HFFc6 (cell line): ENCODE data around the gene POLE. TPM values are rescaled to one million over a fixed set of nuclear protein-coding genes. Genes with fewer than 3 reads are reported as not detected.

Experiments
- DNase-seq: peaks from one replicate; pipeline ENCODE4 v3.0.0-alpha.2; 2018
- H3K27ac Mint-ChIP-seq: 2 replicates; pipeline ENCODE4 v1.8.0; 2020; ENCODE audit warnings: mild to moderate bottlenecking, mixed read lengths
- H3K27me3 Mint-ChIP-seq: 2 replicates; pipeline ENCODE4 v1.8.0; 2021; ENCODE audit warnings: mild to moderate bottlenecking, moderate library complexity, mixed read lengths; ENCODE audit not compliant: insufficient read depth
- H3K36me3 Mint-ChIP-seq: 2 replicates; pipeline ENCODE4 v1.8.0; 2021; ENCODE audit warnings: low read depth, mixed read lengths
- H3K4me1 Mint-ChIP-seq: 2 replicates; pipeline ENCODE4 v1.8.0; 2020; ENCODE audit warnings: low read depth, mixed read lengths
- H3K4me3 Mint-ChIP-seq: 2 replicates; pipeline ENCODE4 v1.8.0; 2020; ENCODE audit warnings: mild to moderate bottlenecking, moderate library complexity, mixed read lengths
- H3K9me3 Mint-ChIP-seq: 2 replicates; pipeline ENCODE4 v1.8.0; 2020; ENCODE audit warnings: mild to moderate bottlenecking, mixed read lengths
- CTCF ChIP-seq: fragments of 200-600 bp; sonication (generic); IDR thresholded peaks from 2 replicates; pipeline ENCODE4 v1.5.0; 2021; ENCODE audit warnings: antibody characterized with exemption, mild to moderate bottlenecking
- total RNA-seq, 6 experiments: library from RNA; stranded (reverse); fragmentation: NEBNext Ultra II Directional; extraction: Animal tissue kit (Norgen Biotek cat#: 25700); gene quantifications; 2 replicates in 1 of 6; 3 replicates in 5 of 6; pipeline ENCODE4 v1.2.3, GENCODE V29; 2021

Gene POLE
- total RNA-seq, 6 experiments from 2014 or later = 19.4 to 35.5 (median 29.3) TPM

GRCh38 chr12:132649226-132649945 is 37.8 kb downstream of the POLE start:
- no peak for TF ChIP-seq CTCF
- Mint-ChIP-seq H3K9me3 (no peaks in the 10 kb centered on the region), H3K36me3 (peaks cover 24% of the 10 kb centered on the region; the same call in 1 of the 2 replicates), H3K27ac (no peak overlapping the region), H3K4me1 (no peaks in the 10 kb centered on the region), H3K4me3 (no peak overlapping the region), H3K27me3 (no peaks in the 10 kb centered on the region; the same call in 1 of the 2 replicates)
- DNase-seq = no peak

GRCh38 chr12:132648616-132649225 is 38.4 kb downstream of the POLE start:
- peaks cover 24% of the 10 kb centered on the region; the same call in 1 of the 2 replicates for H3K36me3 Mint-ChIP-seq

GRCh38 chr12:132647858-132648257 is 39.3 kb downstream of the POLE start:
- no peak for DNase-seq
- peaks cover 24% of the 10 kb centered on the region; the same call in 1 of the 2 replicates for H3K36me3 Mint-ChIP-seq
- no peaks in the 10 kb centered on the region for H3K27me3 Mint-ChIP-seq
- H3K9me3 Mint-ChIP-seq = no peaks in the 10 kb centered on the region
- H3K27ac Mint-ChIP-seq = no peak overlapping the region
- H3K4me1 Mint-ChIP-seq = no peaks in the 10 kb centered on the region
- no peak overlapping the region for H3K4me3 Mint-ChIP-seq
- no peak for TF ChIP-seq CTCF

More at GRCh38 chr12:132648616-132649225, 38.4 kb downstream of the POLE start:
- Mint-ChIP-seq H3K9me3 (no peaks in the 10 kb centered on the region), H3K27me3 (no peaks in the 10 kb centered on the region; the same call in 1 of the 2 replicates), H3K4me1 (no peaks in the 10 kb centered on the region), H3K27ac (no peak overlapping the region), H3K4me3 (no peak overlapping the region)
- no peak for DNase-seq
- TF ChIP-seq CTCF = no peak

- no peaks in the 10 kb centered on the region for H3K9me3 Mint-ChIP-seq
- H3K36me3 Mint-ChIP-seq = peaks cover 19% of the 10 kb centered on the region; the same call in 1 of the 2 replicates
- no peak for TF ChIP-seq CTCF
- H3K4me1 Mint-ChIP-seq = no peaks in the 10 kb centered on the region
- no peaks in the 10 kb centered on the region for H3K27me3 Mint-ChIP-seq
- no peak for DNase-seq
- no peak overlapping the region for H3K4me3 Mint-ChIP-seq
- no peak overlapping the region for H3K27ac Mint-ChIP-seq
Measured at GRCh38 chr12:132646850-132647249, 40.3 kb downstream of the POLE start.

GRCh38 chr12:132642846-132643835 is 44.0 kb downstream of the POLE start:
- Mint-ChIP-seq H3K4me1 (no peaks in the 10 kb centered on the region), H3K27me3 (peaks cover 2% of the 10 kb centered on the region), H3K27ac (no peak overlapping the region), H3K9me3 (no peaks in the 10 kb centered on the region), H3K36me3 (peaks cover 33% of the 10 kb centered on the region; the same call in 1 of the 2 replicates), H3K4me3 (no peak overlapping the region)
- no peak for DNase-seq
- no peak for TF ChIP-seq CTCF
